GM18867 (cell line): ENCODE data around the gene PHACTR3.

Source experiments
- ATAC-seq: cut with Tn5 transposase; IDR thresholded peaks from one replicate; pipeline ENCODE4 v1.9.1; 2021; ENCODE audit warnings: mild to moderate bottlenecking, moderate library complexity; ENCODE audit not compliant: unreplicated experiment

Gene PHACTR3

DNA sequence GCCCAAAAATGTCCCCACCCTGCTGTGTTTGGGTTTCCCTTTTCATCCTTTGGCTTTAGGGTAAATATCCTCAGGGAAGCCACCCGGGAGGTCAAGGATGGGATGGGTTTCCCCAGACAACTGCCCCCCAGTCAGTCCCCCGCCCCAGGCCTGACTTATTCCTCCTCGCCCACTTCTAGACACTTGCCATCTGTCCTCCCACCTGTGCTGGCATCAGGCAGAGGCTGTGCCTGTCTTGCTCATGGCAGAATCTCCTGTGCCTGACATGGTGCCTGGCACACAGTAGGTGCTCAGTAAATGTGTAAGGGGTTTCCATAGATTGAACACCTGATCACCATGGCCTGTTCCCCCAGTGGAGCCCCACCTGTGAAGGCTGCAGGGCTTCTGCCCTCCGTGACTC, 141.8 kb downstream of the PHACTR3 start:
- ATAC-seq, result no peak

DNA sequence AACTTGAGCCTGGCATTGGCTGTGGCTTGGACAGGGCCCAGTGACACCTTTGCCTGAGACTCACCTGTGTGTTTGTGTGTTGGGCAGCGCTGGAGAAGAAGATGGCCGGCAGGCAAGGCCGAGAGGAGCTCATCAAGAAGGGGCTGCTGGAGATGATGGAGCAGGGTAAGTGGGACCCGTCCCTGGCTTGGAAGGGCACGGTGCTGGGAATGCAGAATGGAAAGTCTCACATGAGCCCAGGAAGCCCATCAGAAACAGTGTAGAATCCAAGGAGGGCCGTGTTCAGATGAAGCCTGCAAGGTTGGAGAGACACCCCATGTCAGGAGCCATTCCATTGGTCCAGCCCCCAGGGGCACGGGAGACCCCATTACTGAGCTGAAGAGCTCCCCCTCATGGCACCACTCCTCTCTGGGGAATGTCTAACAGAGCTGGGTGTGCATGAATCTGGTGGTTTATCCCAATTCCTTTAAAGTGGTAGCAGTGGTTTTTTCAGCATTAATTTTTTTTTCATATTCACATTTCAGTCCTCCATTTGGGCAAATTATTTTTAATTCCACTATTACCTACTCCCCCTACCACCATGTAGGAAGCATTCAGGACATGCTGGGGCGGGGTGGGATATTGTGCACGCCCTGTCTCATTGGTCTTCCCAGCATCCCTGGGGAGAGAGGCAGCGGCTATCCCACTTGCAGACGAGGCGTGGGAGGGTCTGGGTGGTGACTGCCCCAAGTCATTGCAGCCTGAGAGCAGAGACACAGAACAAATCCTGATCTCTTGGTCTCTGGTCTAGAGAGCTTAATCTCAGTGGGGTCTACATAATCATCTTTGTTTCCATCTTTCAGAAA, 143.6 kb downstream of the PHACTR3 start:
- ATAC-seq, result no peak

DNA sequence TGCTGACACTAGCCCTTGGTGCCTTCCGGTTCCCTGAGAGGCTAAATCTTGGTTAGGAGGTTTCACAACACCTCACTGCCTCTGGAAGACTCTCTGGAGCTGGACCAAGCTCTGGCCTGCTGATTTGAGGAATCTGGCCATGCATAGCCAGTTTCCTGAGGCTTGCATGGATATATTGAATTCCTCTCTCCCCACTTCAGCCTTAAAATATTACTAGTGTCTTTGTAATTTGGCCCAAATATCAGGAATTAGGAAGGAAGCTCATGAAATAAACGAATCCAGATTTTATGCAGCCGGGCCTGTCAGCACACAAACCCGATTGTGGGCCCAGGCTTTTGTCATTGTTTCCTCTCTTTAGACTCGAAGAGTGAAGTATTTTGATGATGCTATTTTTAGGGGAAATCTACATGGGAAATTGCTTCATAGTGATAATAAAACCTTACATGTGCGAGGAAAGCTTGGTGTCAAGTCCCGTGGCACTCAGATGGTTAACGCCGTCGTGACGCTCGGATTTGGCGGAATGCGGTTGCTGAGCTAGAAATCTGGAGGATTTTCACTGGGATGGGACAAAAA, 144.4 kb downstream of the PHACTR3 start:
- no peak for ATAC-seq

DNA sequence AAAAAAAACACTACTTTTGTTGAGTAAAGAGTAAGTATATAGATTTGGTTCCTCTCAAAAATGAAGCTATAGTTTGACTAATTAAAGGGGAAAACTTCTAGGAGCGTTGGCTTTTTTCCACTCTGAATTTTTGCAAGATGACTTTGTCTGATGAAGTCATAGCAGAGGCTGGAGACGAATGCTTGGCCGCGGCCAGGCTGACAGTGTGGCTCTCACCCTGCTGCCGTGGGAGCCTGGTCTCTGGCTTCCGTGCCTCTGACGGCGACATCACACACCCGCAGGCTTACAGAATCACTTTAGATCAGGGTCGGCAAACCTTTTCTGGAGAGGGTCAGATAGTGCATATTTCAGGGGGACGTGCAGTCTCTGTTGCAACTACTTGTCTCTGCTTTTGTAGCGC, 145.0 kb downstream of the PHACTR3 start:
- no peak for ATAC-seq

DNA sequence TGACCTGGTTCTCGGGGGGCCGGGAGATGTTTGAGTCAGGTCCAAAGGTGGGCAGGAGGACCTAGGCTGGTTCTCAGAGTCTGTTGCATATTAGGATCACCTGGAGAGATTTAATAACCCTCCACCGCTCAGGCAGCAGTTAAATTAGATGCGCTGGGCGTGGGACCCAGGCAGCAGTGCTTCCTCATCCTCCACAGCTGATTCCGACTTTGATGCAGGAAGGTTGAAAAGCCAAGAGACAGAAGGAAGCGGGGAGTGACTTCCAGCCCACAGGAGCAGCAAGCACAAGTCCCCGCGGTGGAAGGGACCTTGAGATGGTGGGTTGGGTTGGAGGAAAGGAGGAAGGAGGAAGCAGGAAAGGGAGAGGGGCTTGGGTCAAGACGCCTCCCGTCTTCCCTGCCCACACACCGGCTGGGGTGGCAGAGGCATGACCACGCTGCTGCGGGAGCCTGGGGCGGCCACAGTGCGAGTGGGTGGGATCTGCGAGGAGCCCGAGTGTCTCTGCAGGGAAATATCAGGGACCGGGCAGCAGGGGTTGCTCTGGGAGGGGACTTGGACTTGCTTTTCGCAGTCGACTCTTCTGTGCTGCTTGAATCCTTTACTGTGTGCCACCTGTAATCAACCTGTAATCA, 146.0 kb downstream of the PHACTR3 start:
- no peak for ATAC-seq

DNA sequence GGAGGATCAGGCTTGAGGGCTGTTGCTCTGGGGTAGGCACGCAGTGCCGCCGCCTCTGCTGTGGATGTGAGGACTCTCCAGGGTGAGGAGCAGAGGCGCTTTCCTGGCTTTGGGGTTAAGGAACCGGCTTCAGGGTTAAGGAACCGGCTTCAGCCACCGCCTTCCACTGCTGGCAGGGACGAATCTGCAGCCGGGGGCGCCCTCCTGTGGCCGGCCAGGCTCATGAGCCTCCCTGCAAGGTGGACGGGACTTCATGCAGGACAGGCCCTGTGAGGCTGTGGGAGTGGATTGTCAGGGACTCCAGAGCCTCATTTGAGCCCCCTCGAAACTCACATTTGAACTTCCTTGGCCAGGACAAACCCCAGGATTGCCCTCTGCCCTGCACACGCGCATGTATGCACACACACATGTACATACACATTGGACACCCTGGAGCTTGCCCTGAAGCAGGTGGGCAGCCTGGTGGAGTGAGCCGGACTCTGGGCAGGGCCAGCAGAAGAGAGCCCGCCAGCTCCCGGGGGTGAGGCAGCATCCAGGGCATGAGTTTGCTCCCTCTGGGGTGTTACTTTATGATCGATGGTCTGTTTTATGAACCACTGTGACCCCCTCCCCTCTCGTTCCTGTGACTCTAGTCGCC, 146.9 kb downstream of the PHACTR3 start:
- ATAC-seq, result peak; percentile 55

DNA sequence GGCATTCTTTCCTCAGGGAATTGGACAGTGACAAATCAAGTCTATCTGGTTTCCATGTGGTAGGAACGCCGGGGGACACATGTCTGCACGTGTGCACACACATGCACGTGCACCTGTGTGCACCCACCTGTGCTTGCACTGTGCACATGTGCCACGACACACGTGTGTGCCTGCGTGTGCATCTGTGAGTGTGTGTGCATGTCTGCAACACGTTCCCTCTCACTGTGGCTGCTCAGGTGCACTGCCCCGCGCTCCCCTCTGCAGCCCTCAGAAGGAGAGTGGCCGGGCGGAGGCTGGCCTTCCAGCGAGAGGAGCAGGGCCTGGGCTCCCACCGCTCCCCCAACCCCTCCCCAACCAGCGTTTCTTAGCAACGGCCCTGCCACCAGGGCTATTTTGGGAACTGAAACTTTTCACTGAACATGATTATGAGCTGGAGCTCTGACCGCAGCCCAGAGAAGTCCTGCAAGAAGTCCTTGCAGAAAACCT, 147.8 kb downstream of the PHACTR3 start:
- ATAC-seq, result peak; percentile 81

DNA sequence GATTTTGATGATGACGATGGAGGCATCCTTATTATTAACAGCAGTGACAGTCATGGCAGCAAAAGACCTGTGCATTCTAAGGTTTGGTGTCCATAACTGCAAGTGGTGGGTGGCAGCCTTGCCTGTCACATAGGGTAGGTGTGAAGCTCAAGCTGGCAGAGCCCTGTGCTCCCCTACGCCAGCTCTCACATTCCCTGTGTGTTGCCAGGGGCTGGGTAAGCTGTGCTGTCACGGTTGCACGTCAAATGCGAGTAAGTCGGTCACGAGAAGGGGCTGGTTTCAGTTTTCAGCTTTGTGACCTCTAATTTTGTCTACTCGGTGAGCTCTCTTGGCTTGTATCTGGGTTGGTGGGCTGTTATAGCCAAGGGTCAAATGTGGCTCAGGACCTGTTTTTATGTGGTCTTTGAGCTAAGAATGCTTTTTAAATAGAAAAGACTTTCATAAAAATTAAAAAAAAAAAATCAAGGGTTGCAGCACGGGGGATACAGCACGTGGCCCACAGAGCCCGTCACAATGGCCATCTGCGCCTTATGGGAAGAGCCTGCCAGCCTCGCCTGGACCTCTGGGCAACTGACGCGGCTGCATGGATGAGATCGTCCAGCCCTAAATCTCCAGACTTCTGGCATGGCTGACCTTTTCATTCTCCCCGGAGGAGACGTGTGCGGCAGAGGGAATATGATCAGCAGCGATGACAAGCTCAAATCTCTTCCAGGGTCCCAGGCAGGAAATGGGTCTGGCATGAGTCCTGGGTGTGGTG, 148.5 kb downstream of the PHACTR3 start:
- peak; percentile 34 for ATAC-seq

DNA sequence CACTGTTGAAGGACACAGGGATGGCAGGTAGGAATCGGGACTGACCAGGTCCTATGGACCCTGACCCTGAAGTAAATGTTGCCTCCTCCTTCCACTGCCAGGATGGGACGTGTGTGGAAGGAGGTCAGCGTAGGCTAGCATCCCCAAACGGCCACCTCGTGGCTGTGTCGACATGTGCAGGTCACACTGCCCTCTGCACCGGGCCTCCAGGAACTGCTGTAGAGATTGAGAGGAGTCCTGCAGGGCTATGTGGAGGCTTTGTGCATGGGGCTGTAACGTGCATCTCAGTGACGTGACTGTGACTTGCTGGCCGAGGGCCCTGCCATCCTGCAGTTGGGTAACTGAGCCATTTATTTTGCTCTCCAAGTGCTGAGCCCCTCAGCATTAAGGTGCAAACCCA, 149.5 kb downstream of the PHACTR3 start:
- ATAC-seq, result no peak

DNA sequence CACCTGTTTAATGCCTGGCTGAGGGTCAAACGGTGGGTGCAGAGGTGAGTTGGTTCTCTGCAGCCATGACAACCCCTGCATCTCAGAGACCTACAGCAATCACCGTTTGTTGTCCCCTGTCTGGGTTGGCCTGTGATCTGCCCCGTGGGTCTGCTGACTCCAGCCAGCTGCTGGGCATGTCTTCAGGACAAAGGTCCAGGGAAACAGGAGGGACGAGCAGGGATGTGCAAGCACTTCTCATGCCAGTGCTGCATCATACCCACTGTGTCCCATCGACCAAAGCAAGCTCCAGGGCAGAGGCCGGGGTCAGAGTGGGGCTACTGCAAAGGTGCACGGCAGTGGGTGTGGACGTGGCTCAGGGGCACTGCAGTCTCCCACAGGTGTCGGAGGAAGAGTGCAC, 150.2 kb downstream of the PHACTR3 start:
- ATAC-seq, result no peak

DNA sequence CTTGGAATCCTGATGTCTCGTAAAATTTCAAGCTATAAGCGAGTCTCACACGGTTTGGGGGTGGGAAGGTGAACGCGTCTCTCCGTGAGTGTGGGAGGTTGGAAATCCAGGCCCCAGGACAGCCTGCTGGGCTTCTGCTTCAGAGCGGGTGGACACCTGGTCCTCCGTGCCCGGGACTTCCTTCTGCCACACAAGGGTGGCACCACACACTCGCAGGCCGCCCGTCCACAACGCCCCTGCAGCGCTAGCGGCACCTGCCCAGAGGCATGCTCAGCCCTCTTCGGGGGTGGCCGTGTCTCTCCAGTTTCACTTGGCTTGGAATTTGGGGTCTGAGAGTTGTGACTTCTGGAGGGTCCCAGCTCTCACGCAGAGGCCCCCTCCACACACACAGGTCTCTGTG, 151.9 kb downstream of the PHACTR3 start:
- no peak for ATAC-seq

DNA sequence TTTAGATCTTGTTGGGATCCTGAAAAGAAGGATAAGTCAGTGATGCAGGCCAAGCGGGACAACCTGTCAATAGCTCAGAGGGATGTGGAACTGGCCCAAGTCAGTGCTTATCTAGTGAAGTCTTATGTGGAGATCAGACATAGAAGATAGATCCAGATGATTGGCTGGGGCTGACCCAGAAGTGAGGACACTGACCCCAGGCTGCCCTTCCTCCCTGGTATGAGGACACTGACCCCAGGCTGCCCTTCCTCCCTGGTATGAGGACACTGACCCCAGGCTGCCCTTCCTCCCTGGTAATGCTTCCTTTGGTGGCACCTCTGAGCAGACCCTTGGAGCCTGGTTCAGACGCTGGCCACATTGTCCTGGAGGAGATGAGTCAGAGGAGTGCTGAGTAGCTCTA, 159.7 kb downstream of the PHACTR3 start:
- ATAC-seq, result no peak

DNA sequence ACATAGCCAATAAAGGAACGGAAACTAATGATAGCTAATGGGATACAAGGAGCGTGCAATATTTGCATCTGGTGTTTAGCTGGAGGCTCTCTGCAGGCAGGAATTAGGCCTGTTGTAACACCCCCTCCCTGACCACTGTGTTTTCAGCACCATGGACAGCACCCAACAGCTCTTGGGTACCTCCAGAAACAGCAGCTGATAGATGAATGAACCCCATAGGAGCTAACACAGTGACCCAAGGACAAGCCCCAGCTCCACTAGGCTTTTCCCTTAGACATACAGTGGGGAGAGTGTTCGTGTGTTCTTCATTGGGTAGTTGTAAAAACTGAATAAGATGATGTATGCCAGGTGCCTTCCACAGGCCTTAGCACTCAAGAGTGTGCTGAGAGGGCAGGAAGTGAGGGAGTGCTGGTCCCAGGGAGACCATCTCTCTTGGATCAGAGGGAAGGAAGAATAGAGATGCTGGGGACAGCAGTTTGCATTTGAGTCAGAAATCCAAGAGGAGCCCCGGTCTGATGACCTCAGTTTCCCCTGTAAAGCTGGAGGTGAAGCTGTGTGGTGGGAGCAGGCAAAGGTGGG, 161.3 kb downstream of the PHACTR3 start:
- ATAC-seq, result no peak

DNA sequence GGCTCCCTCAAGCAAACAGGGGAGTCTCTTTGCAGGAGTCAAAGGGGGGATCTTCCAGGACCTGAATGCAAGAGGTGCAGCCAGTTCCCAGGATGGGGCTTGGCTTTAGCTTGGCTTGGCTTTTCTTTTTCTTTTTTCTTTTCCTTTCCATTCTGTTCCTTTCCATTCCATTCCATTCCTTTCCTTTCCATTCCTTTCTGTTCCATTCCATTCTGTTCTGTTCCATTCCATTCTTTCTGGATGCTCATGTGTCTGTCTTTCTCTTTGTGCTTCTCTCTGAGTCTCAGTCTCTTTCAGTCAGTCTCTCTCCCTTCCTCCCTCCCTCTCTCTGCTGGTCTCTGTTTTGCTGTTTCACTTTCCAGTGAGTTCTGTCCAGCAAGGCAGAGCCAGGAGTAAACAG, 163.3 kb downstream of the PHACTR3 start:
- no peak for ATAC-seq

DNA sequence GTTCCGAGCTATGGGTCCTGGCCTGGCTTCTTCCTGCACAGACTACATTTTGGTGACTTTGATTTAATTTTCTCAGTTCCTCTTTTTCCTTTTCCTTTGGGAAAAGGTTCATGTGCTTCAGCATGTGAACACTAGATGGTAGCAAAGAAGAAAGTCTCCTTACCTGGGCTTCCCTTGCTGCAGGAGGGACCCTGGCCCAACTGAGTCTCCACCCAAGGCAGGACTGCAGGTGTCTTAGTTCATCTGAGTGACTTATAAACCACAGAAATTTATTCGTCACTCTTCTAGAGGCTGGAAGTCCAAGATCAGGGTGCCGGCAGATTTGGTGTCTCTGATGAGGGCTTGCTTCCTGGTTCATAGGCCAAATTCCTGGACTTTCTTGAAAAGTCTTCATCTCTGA, 165.9 kb downstream of the PHACTR3 start:
- ATAC-seq, result no peak

DNA sequence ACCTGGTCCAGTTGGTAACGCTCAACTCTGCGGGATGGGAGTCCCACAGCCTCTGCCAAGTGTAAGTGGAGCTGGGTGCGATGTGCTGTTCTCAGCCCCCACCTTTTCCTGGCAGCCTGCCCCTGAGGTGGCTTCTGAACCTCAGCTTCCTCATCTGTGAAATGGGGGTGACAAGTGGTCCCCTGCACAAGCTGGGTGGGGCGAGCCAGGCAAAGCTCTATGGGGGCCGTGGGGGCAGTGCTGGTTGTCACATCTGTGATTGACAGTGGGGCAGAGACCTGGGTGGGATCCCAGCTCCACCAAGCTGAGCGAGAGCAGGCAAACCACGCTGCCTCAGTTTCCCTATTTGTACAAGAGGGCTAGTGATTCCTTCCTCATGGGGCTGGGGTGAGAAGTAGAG, 166.5 kb downstream of the PHACTR3 start:
- ATAC-seq, result no peak

DNA sequence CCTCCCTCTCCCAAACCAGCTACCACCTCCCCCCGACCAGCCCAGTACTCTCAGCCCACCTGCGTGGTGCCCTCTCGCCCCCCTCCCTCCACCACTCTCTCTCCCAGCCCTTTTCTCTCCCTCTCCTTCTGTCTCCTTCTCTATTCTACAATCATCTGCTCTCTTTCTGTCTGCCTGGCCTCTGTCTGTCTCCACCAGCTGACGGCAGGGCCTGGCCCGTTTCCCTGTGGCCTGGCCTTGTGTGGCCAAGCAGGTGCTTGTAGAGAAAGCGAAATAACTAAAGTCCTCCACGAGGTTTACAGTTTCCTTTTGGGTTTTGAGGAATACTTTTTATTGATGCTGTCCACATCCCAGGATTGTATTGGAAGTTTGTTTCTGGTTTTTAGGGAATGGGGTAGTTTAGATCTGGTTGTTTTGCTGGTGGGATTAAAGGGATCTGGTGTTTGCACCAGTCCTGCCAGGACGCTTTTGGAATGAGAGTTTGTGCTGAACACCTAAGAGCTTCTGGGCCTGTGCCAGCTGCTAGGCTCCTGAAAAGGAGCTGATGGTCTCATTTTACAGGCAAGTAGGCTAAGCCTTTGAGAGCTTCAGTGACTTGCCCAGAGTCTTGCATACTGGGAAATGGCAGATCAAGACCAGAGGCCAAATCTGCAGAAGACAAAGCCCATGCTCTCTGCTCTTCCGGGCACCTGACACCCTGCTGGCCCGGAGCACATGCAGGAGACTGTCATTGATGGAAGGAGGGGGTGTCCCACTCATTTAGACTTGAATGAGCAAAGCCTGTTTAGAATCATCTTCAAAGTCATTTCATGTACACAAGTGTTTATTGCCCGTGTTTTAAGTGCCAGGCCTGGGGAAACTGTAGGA, 167.4 kb downstream of the PHACTR3 start:
- no peak for ATAC-seq

DNA sequence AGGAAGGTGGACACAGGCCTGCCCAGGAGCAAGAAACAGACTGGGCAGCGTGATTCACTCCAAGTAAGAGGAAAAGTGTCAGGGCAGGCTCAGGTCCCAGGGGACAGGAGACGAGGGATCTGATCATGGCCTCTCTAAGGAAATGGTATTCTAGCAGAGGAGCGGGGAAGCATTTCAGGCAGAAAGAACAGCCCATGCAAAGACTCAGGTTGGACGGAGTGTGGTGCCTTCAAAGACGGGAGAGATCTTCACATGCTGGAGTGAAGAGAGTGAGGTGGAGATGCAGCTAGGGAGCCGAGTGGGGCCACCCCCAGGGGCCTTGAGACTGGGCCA, 168.0 kb downstream of the PHACTR3 start:
- ATAC-seq, result no peak
